Measurements from ENCODE around the gene NADK.

The NADK gene

GRCh38 chr1:1758059-1758621, 20.1 kb downstream of the NADK start:
- no peak for TF ChIP-seq CTCF (IDR thresholded peaks at IDR 0.05; ENCODE audit: low read length, missing control alignments)
- no peak for DNase-seq (ENCODE audit: low read depth)
- no peak overlapping the region for H3K4me3 ChIP-seq (replicated peaks; ENCODE audit: low read depth, low read length)

GRCh38 chr1:1757422-1758058, 20.7 kb downstream of the NADK start:
- TF ChIP-seq CTCF (IDR thresholded peaks at IDR 0.05; ENCODE audit: low read length, missing control alignments), result no peak
- no peak overlapping the region for H3K4me3 ChIP-seq (replicated peaks; ENCODE audit: low read depth, low read length)
- no peak for DNase-seq (ENCODE audit: low read depth)

GRCh38 chr1:1756661-1757421, 21.4 kb downstream of the NADK start:
- no peak overlapping the region for H3K4me3 ChIP-seq (replicated peaks; ENCODE audit: low read depth, low read length)
- TF ChIP-seq CTCF (IDR thresholded peaks at IDR 0.05; ENCODE audit: low read length, missing control alignments), result no peak
- no peak for DNase-seq (ENCODE audit: low read depth)

GRCh38 chr1:1755852-1756251, 22.4 kb downstream of the NADK start:
- no peak for DNase-seq (ENCODE audit: low read depth)
- no peak overlapping the region for H3K4me3 ChIP-seq (replicated peaks; ENCODE audit: low read depth, low read length)
- TF ChIP-seq CTCF (IDR thresholded peaks at IDR 0.05; ENCODE audit: low read length, missing control alignments), result no peak

- H3K4me3 ChIP-seq (replicated peaks; ENCODE audit: low read depth, low read length), result no peak overlapping the region
- DNase-seq (ENCODE audit: low read depth), result no peak
- no peak for TF ChIP-seq CTCF (IDR thresholded peaks at IDR 0.05; ENCODE audit: low read length, missing control alignments)
Measured at GRCh38 chr1:1755426-1755825, 22.8 kb downstream of the NADK start.

- TF ChIP-seq CTCF (IDR thresholded peaks at IDR 0.05; ENCODE audit: low read length, missing control alignments), result no peak
- DNase-seq (ENCODE audit: low read depth), result no peak
- no peak overlapping the region for H3K4me3 ChIP-seq (replicated peaks; ENCODE audit: low read depth, low read length)
Measured at GRCh38 chr1:1754051-1754815, 24.0 kb downstream of the NADK start.

Data from fibroblast of pulmonary artery (primary cell).